Measurements from ENCODE around the gene LYZL1. TPM values are rescaled to one million over a fixed set of nuclear protein-coding genes. Genes with fewer than 3 reads are reported as not detected.

Gene LYZL1
- total and polyA plus RNA-seq, 2 experiments from 2014 or later = not detected

DNA sequence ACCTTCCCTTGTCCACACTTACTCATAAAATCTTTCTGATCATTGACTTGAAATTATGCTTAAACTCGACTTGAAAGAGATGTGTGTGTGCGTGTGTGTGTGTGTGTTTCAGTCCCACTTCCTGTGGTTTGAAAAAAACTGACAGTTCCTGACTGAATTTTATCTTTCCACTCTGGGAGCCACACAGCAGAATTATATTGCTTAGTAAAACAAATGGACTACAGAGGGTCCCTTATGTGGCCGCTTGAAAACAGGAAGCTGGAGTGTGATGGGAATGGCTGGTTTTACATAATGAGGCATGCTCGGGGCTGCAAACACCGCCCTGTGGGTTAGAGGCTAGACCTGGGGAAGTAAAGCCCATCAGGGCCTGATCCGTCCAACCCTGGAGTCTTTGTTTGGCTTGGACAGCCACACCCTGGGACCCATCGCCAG lies 54.8 kb downstream of the LYZL1 start:
- Histone ChIP-seq H3K79me2 (ENCODE audit: insufficient read depth) (no peaks in the 10 kb centered on the region), H3K9me3 (ENCODE audit: low read depth) (no peaks in the 10 kb centered on the region), H3K4me1 (ENCODE audit: insufficient read depth) (no peaks in the 10 kb centered on the region), H3K4me2 (ENCODE audit: unreplicated experiment) (no peak overlapping the region), H3K4me3 (no peak overlapping the region), H3K9me2 (ENCODE audit: insufficient read depth) (0 out of 2 replicates have a peak, but pooled peaks cover 5% of the 10 kb centered on the region), H3F3A (ENCODE audit: insufficient read depth) (no peaks in the 10 kb centered on the region), H3K27me3 (replicated peaks; ENCODE audit: insufficient read depth) (no peaks in the 10 kb centered on the region), H3K36me3 (ENCODE audit: low read depth) (no peaks in the 10 kb centered on the region), H4K20me1 (ENCODE audit: insufficient read depth) (no peaks in the 10 kb centered on the region), H3K9ac (no peak overlapping the region), H2AFZ (no peak overlapping the region), H3K27ac (no peak overlapping the region)
- TF ChIP-seq EZH2 (IDR thresholded peaks at IDR 0.05; ENCODE audit: insufficient read depth, poor library complexity, severe bottlenecking) = no peak
- 63 to 65% methylated on average over 7 of the region's 7 CpGs for WGBS, 2 experiments (ENCODE audit: low coverage in 1 of 2, low lambda C conversion rate in 2 of 2, missing lambda C conversion rate in 2 of 2)
- no peak for DNase-seq
- in situ Hi-C loops (cut with MboI) = no loop called here

GRCh38 chr10:29344073-29344820 lies 55.4 kb downstream of the LYZL1 start:
- Histone ChIP-seq H3K9me3 (ENCODE audit: low read depth) (no peaks in the 10 kb centered on the region), H3K4me3 (no peak overlapping the region), H3K4me1 (ENCODE audit: insufficient read depth) (no peaks in the 10 kb centered on the region), H3K9me2 (ENCODE audit: insufficient read depth) (0 out of 2 replicates have a peak, but pooled peaks cover 5% of the 10 kb centered on the region), H3K4me2 (ENCODE audit: unreplicated experiment) (no peak overlapping the region), H3K27ac (no peak overlapping the region), H3K79me2 (ENCODE audit: insufficient read depth) (no peaks in the 10 kb centered on the region), H3F3A (ENCODE audit: insufficient read depth) (no peaks in the 10 kb centered on the region), H2AFZ (no peak overlapping the region), H3K27me3 (replicated peaks; ENCODE audit: insufficient read depth) (no peaks in the 10 kb centered on the region), H3K9ac (no peak overlapping the region), H3K36me3 (ENCODE audit: low read depth) (no peaks in the 10 kb centered on the region), H4K20me1 (ENCODE audit: insufficient read depth) (no peaks in the 10 kb centered on the region)
- in situ Hi-C loops (cut with MboI) = no loop called here
- TF ChIP-seq EZH2phosphoT487 (IDR thresholded peaks at IDR 0.05; ENCODE audit: insufficient read depth, low read depth) (no peak), EZH2 (IDR thresholded peaks at IDR 0.05; ENCODE audit: insufficient read depth, poor library complexity, severe bottlenecking) (no peak)
- 54 to 60% methylated on average over 18 of the region's 18 CpGs for WGBS, 2 experiments (ENCODE audit: low coverage in 1 of 2, low lambda C conversion rate in 2 of 2, missing lambda C conversion rate in 2 of 2)
- peak; percentile 72 for DNase-seq

DNA sequence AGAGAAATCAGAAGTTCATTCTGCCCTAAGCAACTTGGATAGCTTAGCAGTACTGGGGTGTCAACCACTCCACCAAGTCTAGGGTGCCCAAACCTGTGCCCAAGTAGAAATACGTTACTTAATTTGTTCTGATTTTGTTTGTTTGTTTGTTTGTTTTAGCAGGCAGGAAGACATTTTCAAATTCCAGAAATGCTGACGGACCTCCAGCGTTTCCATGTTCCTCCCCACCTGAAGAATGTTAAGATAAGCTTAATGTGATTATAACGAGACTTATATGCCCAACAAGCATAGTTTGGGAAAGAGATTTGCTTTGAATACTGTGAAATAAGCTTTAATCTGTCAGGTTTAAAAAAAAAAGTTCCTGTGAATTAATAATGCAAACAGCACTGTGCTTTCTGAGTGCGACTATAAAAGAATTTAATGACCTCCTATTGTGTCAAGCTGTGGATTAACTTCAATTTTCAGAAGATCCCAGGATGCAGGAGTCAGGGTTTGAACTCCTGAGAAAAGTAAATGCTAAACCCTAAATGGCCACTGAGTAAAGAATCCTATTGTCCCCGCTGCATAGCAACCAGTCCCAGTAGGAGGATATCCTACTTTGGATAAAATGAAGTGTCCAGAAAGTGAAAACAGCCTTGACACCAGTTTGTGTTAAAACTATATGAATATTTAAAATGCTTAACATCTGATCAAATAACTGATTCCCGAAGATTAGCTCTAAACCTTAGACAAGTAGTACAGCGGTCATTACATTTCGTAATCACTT lies 56.5 kb downstream of the LYZL1 start:
- H3K4me1 ChIP-seq (ENCODE audit: insufficient read depth) = no peaks in the 10 kb centered on the region
- H3K36me3 ChIP-seq (ENCODE audit: low read depth) = no peaks in the 10 kb centered on the region
- H3K9ac ChIP-seq = no peak overlapping the region
- H3K79me2 ChIP-seq (ENCODE audit: insufficient read depth) = no peaks in the 10 kb centered on the region
- 70 to 72% methylated on average over 9 of the region's 9 CpGs for WGBS, 2 experiments (ENCODE audit: low coverage in 1 of 2, low lambda C conversion rate in 2 of 2, missing lambda C conversion rate in 2 of 2)
- DNase-seq = no peak
- H3K4me3 ChIP-seq = no peak overlapping the region
- H3K27ac ChIP-seq = no peak overlapping the region
- no peaks in the 10 kb centered on the region for H3K9me3 ChIP-seq (ENCODE audit: low read depth)
- TF ChIP-seq EZH2phosphoT487 (IDR thresholded peaks at IDR 0.05; ENCODE audit: insufficient read depth, low read depth) (no peak), EZH2 (IDR thresholded peaks at IDR 0.05; ENCODE audit: insufficient read depth, poor library complexity, severe bottlenecking) (no peak)
- H3K9me2 ChIP-seq (ENCODE audit: insufficient read depth) = 0 out of 2 replicates have a peak, but pooled peaks cover 5% of the 10 kb centered on the region
- H3K27me3 ChIP-seq (replicated peaks; ENCODE audit: insufficient read depth) = 0 out of 2 replicates have a peak, but pooled peaks cover 1% of the 10 kb centered on the region
- in situ Hi-C loops (cut with MboI) = no loop called here
- no peaks in the 10 kb centered on the region for H4K20me1 ChIP-seq (ENCODE audit: insufficient read depth)
- H2AFZ ChIP-seq = no peak overlapping the region
- H3K4me2 ChIP-seq (ENCODE audit: unreplicated experiment) = no peak overlapping the region
- H3F3A ChIP-seq (ENCODE audit: insufficient read depth) = no peaks in the 10 kb centered on the region

DNA sequence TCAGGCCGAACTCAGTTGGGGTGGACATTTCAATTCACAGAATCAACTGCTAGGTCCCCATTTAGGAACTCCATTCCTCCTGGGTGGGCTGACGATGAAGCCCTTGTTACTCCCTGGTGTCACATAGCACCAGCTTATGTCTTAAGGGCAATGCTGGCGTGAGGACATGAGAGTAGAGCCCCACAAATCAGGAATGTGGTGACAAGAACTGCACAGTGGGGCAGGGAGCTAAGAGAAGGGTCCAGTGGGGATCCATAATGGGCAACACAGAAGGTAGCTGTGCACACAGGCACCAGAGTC lies 57.0 kb downstream of the LYZL1 start:
- in situ Hi-C loops (cut with MboI) = no loop called here
- Histone ChIP-seq H3K4me3 (no peak overlapping the region), H4K20me1 (ENCODE audit: insufficient read depth) (no peaks in the 10 kb centered on the region), H2AFZ (no peak overlapping the region), H3K27ac (no peak overlapping the region), H3K9me2 (ENCODE audit: insufficient read depth) (0 out of 2 replicates have a peak, but pooled peaks cover 5% of the 10 kb centered on the region), H3K36me3 (ENCODE audit: low read depth) (no peaks in the 10 kb centered on the region), H3K27me3 (replicated peaks; ENCODE audit: insufficient read depth) (0 out of 2 replicates have a peak, but pooled peaks cover 5% of the 10 kb centered on the region), H3K79me2 (ENCODE audit: insufficient read depth) (no peaks in the 10 kb centered on the region), H3F3A (ENCODE audit: insufficient read depth) (no peaks in the 10 kb centered on the region), H3K4me1 (ENCODE audit: insufficient read depth) (no peaks in the 10 kb centered on the region), H3K4me2 (ENCODE audit: unreplicated experiment) (no peak overlapping the region), H3K9ac (no peak overlapping the region), H3K9me3 (ENCODE audit: low read depth) (no peaks in the 10 kb centered on the region)
- DNase-seq = no peak
- 69 to 71% methylated on average over 3 of the region's 3 CpGs for WGBS, 2 experiments (ENCODE audit: low coverage in 1 of 2, low lambda C conversion rate in 2 of 2, missing lambda C conversion rate in 2 of 2)
- no peak for TF ChIP-seq EZH2phosphoT487 (IDR thresholded peaks at IDR 0.05; ENCODE audit: insufficient read depth, low read depth)
- TF ChIP-seq EZH2 (IDR thresholded peaks at IDR 0.05; ENCODE audit: insufficient read depth, poor library complexity, severe bottlenecking) = no peak
